ENCODE data around the gene DRC7.
"Not testable (repeated sequence)": the region's sequence is repeated elsewhere in the genome, so short reads cannot be mapped to it uniquely, and the experiment has no call there.

DRC7 gene

GRCh38 chr16:57706717-57707116 is 12.1 kb downstream of the DRC7 start:
- Histone ChIP-seq H3K9me3 (ENCODE audit: low read depth, low read length) (no peaks in the 10 kb centered on the region), H3K4me3 (no peak overlapping the region), H3K36me3 (ENCODE audit: insufficient read depth, low read length) (no peaks in the 10 kb centered on the region), H3K27ac (no peak overlapping the region), H3K9ac (ENCODE audit: insufficient read length) (no peak overlapping the region)
- no peak for DNase-seq (ENCODE audit: low read depth, low spot score)
- TF ChIP-seq FOXP2 (optimal IDR thresholded peaks at IDR 0.05; ENCODE audit: control extremely low read depth, extremely low read length, insufficient read depth): no peak
- TF ChIP-seq POLR2AphosphoS5 (IDR thresholded peaks at IDR 0.05; ENCODE audit: borderline replicate concordance, low read depth, low read length): no peak
- TF ChIP-seq EZH2 (IDR thresholded peaks at IDR 0.05): no peak

- no peak overlapping the region for H3K9ac ChIP-seq (ENCODE audit: insufficient read length)
- H3K27ac ChIP-seq: no peak overlapping the region
- TF ChIP-seq POLR2AphosphoS5 (IDR thresholded peaks at IDR 0.05; ENCODE audit: borderline replicate concordance, low read depth, low read length) (no peak), FOXP2 (optimal IDR thresholded peaks at IDR 0.05; ENCODE audit: control extremely low read depth, extremely low read length, insufficient read depth) (no peak)
- no peak overlapping the region for H3K4me3 ChIP-seq
- no peak for DNase-seq (ENCODE audit: low read depth, low spot score)
- H3K36me3 ChIP-seq (ENCODE audit: insufficient read depth, low read length): no peaks in the 10 kb centered on the region
- H3K9me3 ChIP-seq (ENCODE audit: low read depth, low read length): no peaks in the 10 kb centered on the region
Measured at GRCh38 chr16:57707331-57707730, 12.7 kb downstream of the DRC7 start.

- TF ChIP-seq EZH2 (IDR thresholded peaks at IDR 0.05) (no peak), FOXP2 (optimal IDR thresholded peaks at IDR 0.05; ENCODE audit: control extremely low read depth, extremely low read length, insufficient read depth) (no peak), POLR2AphosphoS5 (IDR thresholded peaks at IDR 0.05; ENCODE audit: borderline replicate concordance, low read depth, low read length) (no peak)
- Histone ChIP-seq H3K4me3 (no peak overlapping the region), H3K27ac (no peak overlapping the region), H3K9me3 (ENCODE audit: low read depth, low read length) (no peaks in the 10 kb centered on the region), H3K36me3 (ENCODE audit: insufficient read depth, low read length) (no peaks in the 10 kb centered on the region), H3K9ac (ENCODE audit: insufficient read length) (no peak overlapping the region)
- DNase-seq (ENCODE audit: low read depth, low spot score): no peak
Measured at GRCh38 chr16:57708168-57708567, 13.6 kb downstream of the DRC7 start.

GRCh38 chr16:57709663-57710062 is 15.1 kb downstream of the DRC7 start:
- H3K4me3 ChIP-seq: no peak overlapping the region
- no peak overlapping the region for H3K27ac ChIP-seq
- H3K9me3 ChIP-seq (ENCODE audit: low read depth, low read length): no peaks in the 10 kb centered on the region
- no peak for DNase-seq (ENCODE audit: low read depth, low spot score)
- no peak for TF ChIP-seq POLR2AphosphoS5 (IDR thresholded peaks at IDR 0.05; ENCODE audit: borderline replicate concordance, low read depth, low read length)
- no peaks in the 10 kb centered on the region for H3K36me3 ChIP-seq (ENCODE audit: insufficient read depth, low read length)
- H3K9ac ChIP-seq (ENCODE audit: insufficient read length): no peak overlapping the region

GRCh38 chr16:57711346-57711745 is 16.7 kb downstream of the DRC7 start:
- no peak overlapping the region for H3K9ac ChIP-seq (ENCODE audit: insufficient read length)
- H3K36me3 ChIP-seq (ENCODE audit: insufficient read depth, low read length): no peaks in the 10 kb centered on the region
- no peak overlapping the region for H3K27ac ChIP-seq
- DNase-seq (ENCODE audit: low read depth, low spot score): no peak
- no peaks in the 10 kb centered on the region for H3K9me3 ChIP-seq (ENCODE audit: low read depth, low read length)
- TF ChIP-seq POLR2AphosphoS5 (IDR thresholded peaks at IDR 0.05; ENCODE audit: borderline replicate concordance, low read depth, low read length) (no peak), FOXP2 (optimal IDR thresholded peaks at IDR 0.05; ENCODE audit: control extremely low read depth, extremely low read length, insufficient read depth) (no peak), EZH2 (IDR thresholded peaks at IDR 0.05) (no peak)
- no peak overlapping the region for H3K4me3 ChIP-seq

- no peaks in the 10 kb centered on the region for H3K36me3 ChIP-seq (ENCODE audit: insufficient read depth, low read length)
- no peak overlapping the region for H3K4me3 ChIP-seq
- no peak overlapping the region for H3K27ac ChIP-seq
- no peak for DNase-seq (ENCODE audit: low read depth, low spot score)
- H3K9me3 ChIP-seq (ENCODE audit: low read depth, low read length): no peaks in the 10 kb centered on the region
- TF ChIP-seq POLR2AphosphoS5 (IDR thresholded peaks at IDR 0.05; ENCODE audit: borderline replicate concordance, low read depth, low read length) (no peak), FOXP2 (optimal IDR thresholded peaks at IDR 0.05; ENCODE audit: control extremely low read depth, extremely low read length, insufficient read depth) (no peak), EZH2 (IDR thresholded peaks at IDR 0.05) (no peak)
- H3K9ac ChIP-seq (ENCODE audit: insufficient read length): no peak overlapping the region
Measured at GRCh38 chr16:57711993-57712392, 17.4 kb downstream of the DRC7 start.

- not testable (repeated sequence) for H3K36me3 ChIP-seq (ENCODE audit: insufficient read depth, low read length); H3K9me3 ChIP-seq (ENCODE audit: low read depth, low read length); H3K27ac ChIP-seq; H3K4me3 ChIP-seq; DNase-seq (ENCODE audit: low read depth, low spot score); H3K9ac ChIP-seq (ENCODE audit: insufficient read length)
Measured at GRCh38 chr16:57712569-57712968, 18.0 kb downstream of the DRC7 start.

GRCh38 chr16:57713596-57713995 is 19.0 kb downstream of the DRC7 start:
- no peak for TF ChIP-seq FOXP2 (optimal IDR thresholded peaks at IDR 0.05; ENCODE audit: control extremely low read depth, extremely low read length, insufficient read depth)
- no peak overlapping the region for H3K9ac ChIP-seq (ENCODE audit: insufficient read length)
- DNase-seq (ENCODE audit: low read depth, low spot score): no peak

GRCh38 chr16:57714047-57714446 is 19.4 kb downstream of the DRC7 start:
- Histone ChIP-seq H3K9me3 (ENCODE audit: low read depth, low read length) (no peaks in the 10 kb centered on the region), H3K9ac (ENCODE audit: insufficient read length) (no peak overlapping the region), H3K4me3 (no peak overlapping the region), H3K36me3 (ENCODE audit: insufficient read depth, low read length) (no peaks in the 10 kb centered on the region), H3K27ac (no peak overlapping the region)
- DNase-seq (ENCODE audit: low read depth, low spot score): no peak
- TF ChIP-seq POLR2AphosphoS5 (IDR thresholded peaks at IDR 0.05; ENCODE audit: borderline replicate concordance, low read depth, low read length) (no peak), FOXP2 (optimal IDR thresholded peaks at IDR 0.05; ENCODE audit: control extremely low read depth, extremely low read length, insufficient read depth) (no peak), EZH2 (IDR thresholded peaks at IDR 0.05) (no peak)

More at GRCh38 chr16:57713596-57713995, 19.0 kb downstream of the DRC7 start:
- no peaks in the 10 kb centered on the region for H3K36me3 ChIP-seq (ENCODE audit: insufficient read depth, low read length)
- H3K27ac ChIP-seq: no peak overlapping the region
- H3K9me3 ChIP-seq (ENCODE audit: low read depth, low read length): no peaks in the 10 kb centered on the region
- H3K4me3 ChIP-seq: no peak overlapping the region
